MG63 (cell line): ENCODE measurements around the gene SPTA1. TPM values are rescaled to one million over a fixed set of nuclear protein-coding genes. Genes with fewer than 3 reads are reported as not detected.

Experiments used
- total RNA-seq: library from RNA; depleted of rRNA; stranded (reverse); fragments of >200 nt; shearing (Covaris generic); gene quantifications from 2 replicates; pipeline ENCODE4 v1.2.3, GENCODE V29; 2014; ENCODE audit warnings: low replicate concordance; rRNA removed

Gene SPTA1
- total RNA-seq, 1 experiment from 2014 or later: not detected

Other genes starting within 250 kb of the SPTA1 start
- gene OR10K1, start 224.9 kb downstream of the SPTA1 start, total RNA-seq: not detected in 2 replicates
- not detected in 2 replicates for gene OR10R2, start 214.5 kb downstream of the SPTA1 start, total RNA-seq
- gene OR6Y1, start 132.3 kb downstream of the SPTA1 start, total RNA-seq: not detected in 2 replicates
- gene OR6P1, start 116.1 kb downstream of the SPTA1 start, total RNA-seq: not detected in 2 replicates
- not detected in 2 replicates for gene OR10X1, start 106.8 kb downstream of the SPTA1 start, total RNA-seq
- gene OR10Z1, start 81.4 kb downstream of the SPTA1 start, total RNA-seq: not detected in 2 replicates
- gene OR6K2, start 13.9 kb upstream of the SPTA1 start, total RNA-seq: not detected in 2 replicates
- gene OR6K3, start 34.0 kb upstream of the SPTA1 start, total RNA-seq: not detected in 2 replicates
- gene OR6K6, start 68.0 kb upstream of the SPTA1 start, total RNA-seq: not detected in 2 replicates
- gene OR6N1, start 85.5 kb upstream of the SPTA1 start, total RNA-seq: not detected in 2 replicates
- gene OR6N2, start 94.5 kb upstream of the SPTA1 start, total RNA-seq: not detected in 2 replicates
- gene MNDA, start 144.6 kb upstream of the SPTA1 start, total RNA-seq: not detected in 2 replicates
- gene PYHIN1, start 244.8 kb upstream of the SPTA1 start, total RNA-seq: not detected in 2 replicates